ENCODE data around the gene DACT3. TPM values are rescaled to one million over a fixed set of nuclear protein-coding genes. Genes with fewer than 3 reads are reported as not detected.

The DACT3 gene
- total and polyA plus RNA-seq, 2 of the 13 experiments (the other 11 are each of a cell fraction or from before 2014, with no cell fraction given), result 0.04 TPM; not detected in 1

DNA sequence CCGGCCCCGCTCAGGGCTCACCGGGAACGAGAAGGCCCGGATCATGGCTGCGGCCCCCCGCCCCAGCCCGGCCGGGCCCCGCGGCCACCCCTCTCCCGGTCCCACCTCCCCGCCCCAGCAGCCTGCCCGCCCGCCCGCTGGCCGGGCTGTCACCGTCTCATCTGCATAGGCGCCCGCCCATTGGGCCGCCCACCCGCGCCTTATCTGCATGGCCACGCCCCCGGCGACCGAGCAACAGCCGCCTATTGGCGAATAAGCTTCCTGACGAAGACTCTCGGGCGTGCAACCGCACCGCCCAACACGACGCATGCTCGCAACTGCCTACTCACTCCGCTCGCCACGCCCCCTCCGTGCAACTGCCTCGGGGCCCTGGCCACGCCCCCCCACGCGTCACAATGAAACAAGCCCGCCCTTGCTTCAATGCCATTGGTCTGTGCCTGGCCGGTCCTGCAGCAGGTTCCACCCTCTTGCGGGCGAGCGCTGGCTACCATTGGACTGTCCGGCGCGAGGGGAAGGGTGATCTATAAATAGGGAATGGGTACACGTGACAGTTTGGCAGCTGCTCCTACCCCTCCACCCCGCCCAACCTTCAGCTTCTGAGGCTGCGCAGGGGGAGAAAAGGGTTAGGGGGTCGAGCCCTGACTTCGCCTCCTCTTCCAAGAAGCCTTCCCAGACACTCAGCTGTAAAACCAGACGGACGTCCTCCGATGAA lies at the start of gene DACT3 (continued):
- TF ChIP-seq, protein P1, sequence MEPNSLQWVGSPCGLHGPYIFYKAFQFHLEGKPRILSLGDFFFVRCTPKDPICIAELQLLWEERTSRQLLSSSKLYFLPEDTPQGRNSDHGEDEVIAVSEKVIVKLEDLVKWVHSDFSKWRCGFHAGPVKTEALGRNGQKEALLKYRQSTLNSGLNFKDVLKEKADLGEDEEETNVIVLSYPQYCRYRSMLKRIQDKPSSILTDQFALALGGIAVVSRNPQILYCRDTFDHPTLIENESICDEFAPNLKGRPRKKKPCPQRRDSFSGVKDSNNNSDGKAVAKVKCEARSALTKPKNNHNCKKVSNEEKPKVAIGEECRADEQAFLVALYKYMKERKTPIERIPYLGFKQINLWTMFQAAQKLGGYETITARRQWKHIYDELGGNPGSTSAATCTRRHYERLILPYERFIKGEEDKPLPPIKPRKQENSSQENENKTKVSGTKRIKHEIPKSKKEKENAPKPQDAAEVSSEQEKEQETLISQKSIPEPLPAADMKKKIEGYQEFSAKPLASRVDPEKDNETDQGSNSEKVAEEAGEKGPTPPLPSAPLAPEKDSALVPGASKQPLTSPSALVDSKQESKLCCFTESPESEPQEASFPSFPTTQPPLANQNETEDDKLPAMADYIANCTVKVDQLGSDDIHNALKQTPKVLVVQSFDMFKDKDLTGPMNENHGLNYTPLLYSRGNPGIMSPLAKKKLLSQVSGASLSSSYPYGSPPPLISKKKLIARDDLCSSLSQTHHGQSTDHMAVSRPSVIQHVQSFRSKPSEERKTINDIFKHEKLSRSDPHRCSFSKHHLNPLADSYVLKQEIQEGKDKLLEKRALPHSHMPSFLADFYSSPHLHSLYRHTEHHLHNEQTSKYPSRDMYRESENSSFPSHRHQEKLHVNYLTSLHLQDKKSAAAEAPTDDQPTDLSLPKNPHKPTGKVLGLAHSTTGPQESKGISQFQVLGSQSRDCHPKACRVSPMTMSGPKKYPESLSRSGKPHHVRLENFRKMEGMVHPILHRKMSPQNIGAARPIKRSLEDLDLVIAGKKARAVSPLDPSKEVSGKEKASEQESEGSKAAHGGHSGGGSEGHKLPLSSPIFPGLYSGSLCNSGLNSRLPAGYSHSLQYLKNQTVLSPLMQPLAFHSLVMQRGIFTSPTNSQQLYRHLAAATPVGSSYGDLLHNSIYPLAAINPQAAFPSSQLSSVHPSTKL (CRISPR knock-in tag; IDR thresholded peaks at IDR 0.05), result no peak
- TF ChIP-seq TCF12 (IDR thresholded peaks at IDR 0.05), result no peak
- no peak for TF ChIP-seq TCF12 (CRISPR knock-in tag; IDR thresholded peaks at IDR 0.05)
- TF ChIP-seq, protein P2, sequence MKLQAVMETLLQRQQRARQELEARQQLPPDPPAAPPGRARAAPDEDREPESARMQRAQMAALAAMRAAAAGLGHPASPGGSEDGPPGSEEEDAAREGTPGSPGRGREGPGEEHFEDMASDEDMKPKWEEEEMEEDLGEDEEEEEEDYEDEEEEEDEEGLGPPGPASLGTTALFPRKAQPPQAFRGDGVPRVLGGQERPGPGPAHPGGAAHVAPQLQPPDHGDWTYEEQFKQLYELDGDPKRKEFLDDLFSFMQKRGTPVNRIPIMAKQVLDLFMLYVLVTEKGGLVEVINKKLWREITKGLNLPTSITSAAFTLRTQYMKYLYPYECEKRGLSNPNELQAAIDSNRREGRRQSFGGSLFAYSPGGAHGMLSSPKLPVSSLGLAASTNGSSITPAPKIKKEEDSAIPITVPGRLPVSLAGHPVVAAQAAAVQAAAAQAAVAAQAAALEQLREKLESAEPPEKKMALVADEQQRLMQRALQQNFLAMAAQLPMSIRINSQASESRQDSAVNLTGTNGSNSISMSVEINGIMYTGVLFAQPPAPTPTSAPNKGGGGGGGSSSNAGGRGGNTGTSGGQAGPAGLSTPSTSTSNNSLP (IDR thresholded peaks at IDR 0.05; ENCODE audit: low read depth, low read length), result 0 out of 2 replicates have a peak, but pooled peaks have one; percentile 17
- TF ChIP-seq TGIF2 (CRISPR knock-in tag; IDR thresholded peaks at IDR 0.05), result no peak; the same call in 1 of the 2 replicates
- TF ChIP-seq, protein P3, sequence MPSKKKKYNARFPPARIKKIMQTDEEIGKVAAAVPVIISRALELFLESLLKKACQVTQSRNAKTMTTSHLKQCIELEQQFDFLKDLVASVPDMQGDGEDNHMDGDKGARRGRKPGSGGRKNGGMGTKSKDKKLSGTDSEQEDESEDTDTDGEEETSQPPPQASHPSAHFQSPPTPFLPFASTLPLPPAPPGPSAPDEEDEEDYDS (CRISPR knock-in tag; IDR thresholded peaks at IDR 0.05), result peak; percentile 94
- TF ChIP-seq MED1 (CRISPR knock-in tag; IDR thresholded peaks at IDR 0.05), result peak; percentile 25; the same call in 1 of the 2 replicates
- TF ChIP-seq, protein P4, sequence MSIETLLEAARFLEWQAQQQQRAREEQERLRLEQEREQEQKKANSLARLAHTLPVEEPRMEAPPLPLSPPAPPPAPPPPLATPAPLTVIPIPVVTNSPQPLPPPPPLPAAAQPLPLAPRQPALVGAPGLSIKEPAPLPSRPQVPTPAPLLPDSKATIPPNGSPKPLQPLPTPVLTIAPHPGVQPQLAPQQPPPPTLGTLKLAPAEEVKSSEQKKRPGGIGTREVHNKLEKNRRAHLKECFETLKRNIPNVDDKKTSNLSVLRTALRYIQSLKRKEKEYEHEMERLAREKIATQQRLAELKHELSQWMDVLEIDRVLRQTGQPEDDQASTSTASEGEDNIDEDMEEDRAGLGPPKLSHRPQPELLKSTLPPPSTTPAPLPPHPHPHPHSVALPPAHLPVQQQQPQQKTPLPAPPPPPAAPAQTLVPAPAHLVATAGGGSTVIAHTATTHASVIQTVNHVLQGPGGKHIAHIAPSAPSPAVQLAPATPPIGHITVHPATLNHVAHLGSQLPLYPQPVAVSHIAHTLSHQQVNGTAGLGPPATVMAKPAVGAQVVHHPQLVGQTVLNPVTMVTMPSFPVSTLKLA (IDR thresholded peaks at IDR 0.05), result peak; percentile 91
- no peak for TF ChIP-seq NBN (conservative IDR thresholded peaks at IDR 0.05)
- TF ChIP-seq FOSL1 (CRISPR knock-in tag; IDR thresholded peaks at IDR 0.05; ENCODE audit: borderline replicate concordance), result no peak
- no peak for TF ChIP-seq ZNF350 (CRISPR knock-in tag; IDR thresholded peaks at IDR 0.05; ENCODE audit: borderline replicate concordance, low read depth)
- TF ChIP-seq, protein P5, sequence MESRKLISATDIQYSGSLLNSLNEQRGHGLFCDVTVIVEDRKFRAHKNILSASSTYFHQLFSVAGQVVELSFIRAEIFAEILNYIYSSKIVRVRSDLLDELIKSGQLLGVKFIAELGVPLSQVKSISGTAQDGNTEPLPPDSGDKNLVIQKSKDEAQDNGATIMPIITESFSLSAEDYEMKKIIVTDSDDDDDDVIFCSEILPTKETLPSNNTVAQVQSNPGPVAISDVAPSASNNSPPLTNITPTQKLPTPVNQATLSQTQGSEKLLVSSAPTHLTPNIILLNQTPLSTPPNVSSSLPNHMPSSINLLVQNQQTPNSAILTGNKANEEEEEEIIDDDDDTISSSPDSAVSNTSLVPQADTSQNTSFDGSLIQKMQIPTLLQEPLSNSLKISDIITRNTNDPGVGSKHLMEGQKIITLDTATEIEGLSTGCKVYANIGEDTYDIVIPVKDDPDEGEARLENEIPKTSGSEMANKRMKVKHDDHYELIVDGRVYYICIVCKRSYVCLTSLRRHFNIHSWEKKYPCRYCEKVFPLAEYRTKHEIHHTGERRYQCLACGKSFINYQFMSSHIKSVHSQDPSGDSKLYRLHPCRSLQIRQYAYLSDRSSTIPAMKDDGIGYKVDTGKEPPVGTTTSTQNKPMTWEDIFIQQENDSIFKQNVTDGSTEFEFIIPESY (CRISPR knock-in tag; IDR thresholded peaks at IDR 0.05), result no peak
- no peak for TF ChIP-seq PAF1 (CRISPR knock-in tag; IDR thresholded peaks at IDR 0.05)
- no peak for TF ChIP-seq SOX6 (IDR thresholded peaks at IDR 0.05)
- TF ChIP-seq SOX6 (CRISPR knock-in tag; IDR thresholded peaks at IDR 0.05), result no peak
- no peak for TF ChIP-seq ZNF737 (CRISPR knock-in tag; IDR thresholded peaks at IDR 0.05; ENCODE audit: borderline replicate concordance)
- TF ChIP-seq, protein P6, sequence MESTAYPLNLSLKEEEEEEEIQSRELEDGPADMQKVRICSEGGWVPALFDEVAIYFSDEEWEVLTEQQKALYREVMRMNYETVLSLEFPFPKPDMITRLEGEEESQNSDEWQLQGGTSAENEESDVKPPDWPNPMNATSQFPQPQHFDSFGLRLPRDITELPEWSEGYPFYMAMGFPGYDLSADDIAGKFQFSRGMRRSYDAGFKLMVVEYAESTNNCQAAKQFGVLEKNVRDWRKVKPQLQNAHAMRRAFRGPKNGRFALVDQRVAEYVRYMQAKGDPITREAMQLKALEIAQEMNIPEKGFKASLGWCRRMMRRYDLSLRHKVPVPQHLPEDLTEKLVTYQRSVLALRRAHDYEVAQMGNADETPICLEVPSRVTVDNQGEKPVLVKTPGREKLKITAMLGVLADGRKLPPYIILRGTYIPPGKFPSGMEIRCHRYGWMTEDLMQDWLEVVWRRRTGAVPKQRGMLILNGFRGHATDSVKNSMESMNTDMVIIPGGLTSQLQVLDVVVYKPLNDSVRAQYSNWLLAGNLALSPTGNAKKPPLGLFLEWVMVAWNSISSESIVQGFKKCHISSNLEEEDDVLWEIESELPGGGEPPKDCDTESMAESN (CRISPR knock-in tag; conservative IDR thresholded peaks at IDR 0.05), result no peak

Measured in HepG2 (cell line).